Lung (tissue), 12 donors: Measurements from ENCODE around the gene HBQ1. TPM values are rescaled to one million over a fixed set of nuclear protein-coding genes. Genes with fewer than 3 reads are reported as not detected.
"Not testable (repeated sequence)": the region's sequence is repeated elsewhere in the genome, so short reads cannot be mapped to it uniquely, and the experiment has no call there.

Experiments used
- ATAC-seq: fragments of 200-7000 bp; cut with Tn5 transposase; one replicate; pipeline ENCODE4 v1.9.1; 2020; ENCODE audit warnings: moderate number of reproducible peaks; ENCODE audit not compliant: insufficient read depth, low FRiP score
- DNase-seq, 3 donors: peaks; one replicate each; pipeline ENCODE4 v3.0.0-alpha.2; 2013 to 2017
- H3K27ac ChIP-seq, 2 donors: one replicate each; pipeline ENCODE4 v1.5.1; 2013; ENCODE audit warnings: mild to moderate bottlenecking in 2 of 2, moderate library complexity in 2 of 2, control low read depth in 1 of 2, inconsistent platforms in 1 of 2, low read depth in 1 of 2, low read length in 1 of 2
- H3K27me3 ChIP-seq, 3 donors: one replicate each; pipeline ENCODE4 v1.5.1; 2013; ENCODE audit warnings: low read length in 2 of 3; ENCODE audit not compliant: control insufficient read depth in 3 of 3, insufficient read depth in 3 of 3
- H3K36me3 ChIP-seq, 4 donors: one replicate each; pipeline ENCODE4 v1.5.1; 2013; ENCODE audit warnings: low read length in 4 of 4, mild to moderate bottlenecking in 1 of 4, moderate library complexity in 1 of 4; ENCODE audit not compliant: control insufficient read depth in 4 of 4, insufficient read depth in 4 of 4
- H3K4me1 ChIP-seq, 5 donors: one replicate each; pipeline ENCODE4 v1.5.1; 2013; ENCODE audit warnings: low read length in 5 of 5, mild to moderate bottlenecking in 2 of 5, moderate library complexity in 1 of 5; ENCODE audit not compliant: control insufficient read depth in 5 of 5, insufficient read depth in 5 of 5
- H3K4me3 ChIP-seq: one replicate; pipeline ENCODE4 v1.5.1; 2013; ENCODE audit warnings: mild to moderate bottlenecking, control low read depth, moderate library complexity
- H3K9ac ChIP-seq, 2 donors: one replicate each; pipeline ENCODE4 v1.5.1; 2013; ENCODE audit warnings: low read length in 2 of 2, control low read depth in 1 of 2; ENCODE audit not compliant: insufficient read depth in 1 of 2
- H3K9me3 ChIP-seq, 4 donors: one replicate each; pipeline ENCODE4 v1.5.1; 2013; ENCODE audit warnings: low read length in 3 of 4, mild to moderate bottlenecking in 1 of 4, moderate library complexity in 1 of 4; ENCODE audit not compliant: control insufficient read depth in 4 of 4, insufficient read depth in 3 of 4
- WGBS, 2 donors: extraction: QIAGEN DNeasy Blood & Tissue Kit; methylation state at CpG; one replicate each; pipeline ENCODE4 v1.1.7; 2013; 5-methylcytosine and 5-hydroxymethylcytosine counted together
- polyA plus RNA-seq, 2 donors: library from polyadenylated mRNA; stranded (reverse); fragments of 200-250 nt; gene quantifications; one replicate each; pipeline ENCODE4 v1.2.1, GENCODE V29; 2013
- total RNA-seq, 2 donors: library from RNA; depleted of rRNA in 1 of 2; stranded (reverse); fragments of >200 nt in 1 of 2; gene quantifications; one replicate each; pipeline ENCODE4 v1.2.1, GENCODE V29; 2014 to 2021
- TF ChIP-seq, protein P1 (sequence below): IDR thresholded peaks from 2 replicates; pipeline ENCODE4 v1.5.1; 2012; ENCODE audit warnings: mild to moderate bottlenecking; ENCODE audit errors: control extremely low read depth, extremely low read depth
- donor health status: control.
- donor health status: control.
- donor health status: Bipolar disorder and iron deficiency.
- donor health status: healthy.
- donor health status: DM: yes; HTN: yes; CAD: no.

The HBQ1 gene
- total and polyA plus RNA-seq, 4 donors = 0.35 to 2.3 TPM; not detected in 2

DNA sequence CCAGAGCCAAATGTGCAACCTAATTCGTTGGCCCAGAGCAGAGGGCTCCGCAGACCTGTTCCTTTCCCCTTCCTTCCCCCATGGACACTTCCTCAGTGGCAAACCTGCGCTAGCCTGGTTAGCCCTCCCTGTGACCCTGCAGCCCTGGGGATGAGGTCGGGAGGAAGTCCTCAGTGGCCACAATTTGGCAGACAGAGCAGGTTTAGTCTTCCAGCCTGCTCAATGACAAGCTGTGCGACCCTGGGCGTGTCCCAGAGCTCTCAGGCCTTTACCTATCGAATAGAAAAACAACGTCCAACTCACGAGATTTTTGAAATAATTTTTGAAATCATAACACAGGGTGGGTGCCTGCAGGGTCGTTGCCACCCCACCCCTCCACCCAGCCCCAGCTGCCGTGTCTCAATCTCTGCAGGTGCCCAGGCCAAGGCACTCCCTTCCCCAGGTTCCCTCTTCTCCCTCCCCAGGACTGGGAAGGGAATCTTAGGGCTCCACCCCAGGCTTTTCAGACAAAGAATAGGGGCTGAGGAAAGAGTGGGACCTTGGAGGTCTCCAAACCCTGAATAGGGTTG, 13.1 kb upstream of the HBQ1 start:
- Histone ChIP-seq H3K36me3 (no peaks in the 10 kb centered on the region), H3K9me3 (peaks cover 0 to 2% (median 0%) of the 10 kb centered on the region in 4 donors), H3K27me3 (peaks cover 10 to 65% (median 50%) of the 10 kb centered on the region in 3 donors), H3K27ac (no peak overlapping the region), H3K4me3 (no peak overlapping the region), H3K4me1 (peaks cover 0 to 12% (median 0%) of the 10 kb centered on the region in 5 donors), H3K9ac (no peak overlapping the region)
- DNase-seq (no peak), ATAC-seq (no peak)
- TF ChIP-seq, protein P1, sequence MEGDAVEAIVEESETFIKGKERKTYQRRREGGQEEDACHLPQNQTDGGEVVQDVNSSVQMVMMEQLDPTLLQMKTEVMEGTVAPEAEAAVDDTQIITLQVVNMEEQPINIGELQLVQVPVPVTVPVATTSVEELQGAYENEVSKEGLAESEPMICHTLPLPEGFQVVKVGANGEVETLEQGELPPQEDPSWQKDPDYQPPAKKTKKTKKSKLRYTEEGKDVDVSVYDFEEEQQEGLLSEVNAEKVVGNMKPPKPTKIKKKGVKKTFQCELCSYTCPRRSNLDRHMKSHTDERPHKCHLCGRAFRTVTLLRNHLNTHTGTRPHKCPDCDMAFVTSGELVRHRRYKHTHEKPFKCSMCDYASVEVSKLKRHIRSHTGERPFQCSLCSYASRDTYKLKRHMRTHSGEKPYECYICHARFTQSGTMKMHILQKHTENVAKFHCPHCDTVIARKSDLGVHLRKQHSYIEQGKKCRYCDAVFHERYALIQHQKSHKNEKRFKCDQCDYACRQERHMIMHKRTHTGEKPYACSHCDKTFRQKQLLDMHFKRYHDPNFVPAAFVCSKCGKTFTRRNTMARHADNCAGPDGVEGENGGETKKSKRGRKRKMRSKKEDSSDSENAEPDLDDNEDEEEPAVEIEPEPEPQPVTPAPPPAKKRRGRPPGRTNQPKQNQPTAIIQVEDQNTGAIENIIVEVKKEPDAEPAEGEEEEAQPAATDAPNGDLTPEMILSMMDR = no peak
- 10 to 12% methylated on average over 11 of the region's 11 CpGs for WGBS, 2 donors

DNA sequence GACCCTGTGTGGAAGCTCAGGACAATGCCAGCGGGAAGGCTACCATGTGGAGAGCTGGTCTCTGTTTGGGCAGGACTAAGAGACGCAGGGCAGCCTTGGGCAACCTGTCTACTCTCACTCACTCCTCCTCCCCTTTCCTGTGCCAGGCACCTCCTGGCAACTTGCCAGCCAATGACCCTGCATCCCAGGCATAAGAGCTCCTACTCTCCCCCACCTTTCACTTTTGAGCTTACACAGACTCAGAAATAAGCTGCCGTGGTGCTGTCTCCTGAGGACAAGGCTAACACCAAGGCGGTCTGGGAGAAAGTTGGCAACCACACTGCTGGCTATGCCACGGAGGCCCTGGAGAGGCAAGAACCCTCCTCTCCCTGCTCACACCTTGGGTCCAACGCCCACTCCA, 11.8 kb upstream of the HBQ1 start:
- Histone ChIP-seq H3K36me3 (no peaks in the 10 kb centered on the region), H3K4me3 (no peak overlapping the region), H3K9ac (no peak overlapping the region), H3K27me3 (peaks cover 10 to 58% (median 47%) of the 10 kb centered on the region in 3 donors), H3K27ac (no peak overlapping the region), H3K4me1 (peaks cover 0 to 12% (median 0%) of the 10 kb centered on the region in 5 donors), H3K9me3 (peaks cover 0 to 2% (median 0%) of the 10 kb centered on the region in 4 donors)
- TF ChIP-seq, protein P1 = no peak
- DNase-seq (no peak), ATAC-seq (no peak)
- WGBS, 2 donors = 60 to 72% methylated on average over 6 of the region's 6 CpGs

DNA sequence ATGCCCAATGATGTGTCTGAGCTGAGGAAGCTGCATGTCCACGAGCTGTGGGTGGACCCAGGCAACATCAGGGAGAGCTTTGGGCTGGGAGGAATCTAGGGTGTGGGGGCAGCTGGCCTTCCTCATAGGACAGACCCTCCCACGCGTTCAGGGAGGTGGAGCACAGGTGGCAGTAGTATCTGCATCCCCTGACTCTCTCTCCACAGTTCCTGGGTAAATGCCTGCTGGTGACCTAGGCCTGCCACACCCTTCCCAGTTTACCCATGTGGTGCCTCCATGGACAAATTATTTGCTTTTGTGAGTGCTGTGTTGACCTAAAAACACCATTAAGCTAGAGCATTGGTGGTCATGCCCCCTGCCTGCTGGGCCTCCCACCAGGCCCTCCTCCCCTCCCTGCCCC, 11.2 kb upstream of the HBQ1 start:
- no peak overlapping the region for H3K27ac ChIP-seq
- ATAC-seq (no peak), DNase-seq (no peak)
- H3K4me1 ChIP-seq = peaks cover 0 to 12% (median 0%) of the 10 kb centered on the region in 5 donors
- H3K9ac ChIP-seq = no peak overlapping the region
- H3K9me3 ChIP-seq = peaks cover 0 to 2% (median 0%) of the 10 kb centered on the region in 4 donors
- 34 to 53% methylated on average over 3 of the region's 3 CpGs for WGBS, 2 donors
- H3K27me3 ChIP-seq = peaks cover 10 to 56% (median 47%) of the 10 kb centered on the region in 3 donors
- TF ChIP-seq, protein P1 = no peak
- no peaks in the 10 kb centered on the region for H3K36me3 ChIP-seq
- H3K4me3 ChIP-seq = no peak overlapping the region

DNA sequence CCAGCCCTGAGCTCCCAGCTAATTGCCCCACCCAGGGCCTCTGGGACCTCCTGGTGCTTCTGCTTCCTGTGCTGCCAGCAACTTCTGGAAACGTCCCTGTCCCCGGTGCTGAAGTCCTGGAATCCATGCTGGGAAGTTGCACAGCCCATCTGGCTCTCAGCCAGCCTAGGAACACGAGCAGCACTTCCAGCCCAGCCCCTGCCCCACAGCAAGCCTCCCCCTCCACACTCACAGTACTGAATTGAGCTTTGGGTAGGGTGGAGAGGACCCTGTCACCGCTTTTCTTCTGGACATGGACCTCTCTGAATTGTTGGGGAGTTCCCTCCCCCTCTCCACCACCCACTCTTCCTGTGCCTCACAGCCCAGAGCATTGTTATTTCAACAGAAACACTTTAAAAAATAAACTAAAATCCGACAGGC, 10.2 kb upstream of the HBQ1 start:
- not testable (repeated sequence) for H3K4me3 ChIP-seq, H3K9ac ChIP-seq, H3K9me3 ChIP-seq, H3K36me3 ChIP-seq, H3K27ac ChIP-seq, ATAC-seq
- Histone ChIP-seq H3K4me1 (peaks cover 0 to 11% (median 0%) of the 10 kb centered on the region in 5 donors), H3K27me3 (peaks cover 10 to 61% (median 54%) of the 10 kb centered on the region in 3 donors)
- DNase-seq = peak; percentile 49 to 58 (median 56)
- 3% methylated on average over 5 of the region's 5 CpGs for WGBS, 2 donors
